NCI-H2029 treated with DMSO at 0.1 percent for 48 hours (cell line): Measurements from ENCODE around the gene HIRIP3.

ENCODE experiments used
- DNase-seq: peaks from one replicate; lab custom pipeline; 2025; lab: John Stamatoyannopoulos, UW

The HIRIP3 gene

DNA sequence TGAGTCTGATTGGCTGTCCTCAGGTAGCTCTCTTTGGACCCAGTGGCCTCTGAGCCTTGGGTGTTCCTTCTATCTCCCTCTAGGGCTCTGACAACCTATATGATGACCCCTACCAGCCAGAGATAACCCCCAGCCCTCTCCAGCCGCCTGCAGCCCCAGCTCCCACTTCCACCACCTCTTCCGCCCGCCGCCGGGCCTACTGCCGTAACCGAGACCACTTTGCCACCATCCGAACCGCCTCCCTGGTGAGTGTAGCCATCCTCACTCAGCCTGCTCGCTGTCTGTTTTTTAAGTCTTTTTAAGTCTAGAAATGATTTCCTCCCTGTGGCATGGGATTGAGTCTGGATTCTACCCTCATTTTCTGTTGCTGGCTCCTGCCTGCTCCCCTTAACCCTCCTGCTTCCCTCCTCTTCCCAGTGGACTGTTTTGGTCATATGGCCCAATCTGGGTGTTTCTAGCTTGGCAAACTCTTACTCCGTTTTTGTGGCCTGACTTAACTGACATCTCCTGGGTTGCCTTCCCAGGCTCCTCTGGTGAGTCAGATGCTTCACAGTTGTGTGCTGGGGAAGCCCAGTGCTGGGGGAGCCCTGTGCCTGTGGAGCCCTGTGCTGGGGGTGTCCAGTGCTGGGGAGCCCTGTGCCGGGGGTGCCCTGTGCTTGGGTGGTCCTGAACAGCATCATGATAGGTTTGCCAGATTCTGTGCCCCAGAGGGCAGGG, 11.8 kb downstream of the HIRIP3 start:
- no peak for DNase-seq

DNA sequence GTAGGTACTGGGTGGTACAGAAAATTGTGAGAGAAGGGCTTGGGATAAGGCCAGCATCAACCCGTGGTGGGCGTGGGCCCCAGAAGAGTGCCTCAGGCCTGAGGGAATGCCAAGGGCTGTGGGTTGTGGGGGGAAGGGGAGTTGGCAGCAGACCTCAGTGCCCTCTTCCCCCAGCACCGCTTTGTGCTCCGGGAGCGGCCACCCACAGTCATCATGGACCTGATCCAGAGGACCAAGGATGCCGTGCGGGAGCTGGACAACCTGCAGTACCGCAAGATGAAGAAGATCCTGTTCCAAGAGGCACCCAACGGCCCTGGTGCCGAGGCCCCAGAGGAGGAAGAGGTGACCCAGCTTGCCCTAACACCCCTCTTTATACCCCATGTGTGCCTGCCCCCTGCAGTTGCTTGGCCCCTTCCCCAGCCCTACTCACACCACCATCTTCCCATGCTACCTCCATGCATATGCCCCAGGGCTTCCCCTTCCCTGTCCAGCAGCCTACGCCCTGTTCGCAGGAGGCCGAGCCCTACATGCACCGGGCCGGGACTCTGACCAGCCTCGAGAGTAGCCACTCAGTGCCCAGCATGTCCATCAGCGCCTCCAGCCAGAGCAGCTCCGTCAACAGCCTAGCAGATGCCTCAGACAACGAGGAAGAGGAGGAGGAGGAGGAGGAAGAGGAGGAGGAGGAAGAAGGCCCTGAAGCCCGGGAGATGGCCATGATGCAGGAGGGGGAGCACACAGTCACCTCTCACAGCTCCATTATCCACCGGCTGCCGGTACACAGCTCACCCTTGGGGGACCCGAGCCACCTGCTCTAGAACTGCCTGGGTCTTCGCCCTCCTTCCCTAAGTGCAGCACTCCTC, 12.6 kb downstream of the HIRIP3 start:
- no peak for DNase-seq

- DNase-seq = no peak
These were observed 16.7 kb downstream of the HIRIP3 start for GRCh38 chr16:29978564-29979270.

DNA sequence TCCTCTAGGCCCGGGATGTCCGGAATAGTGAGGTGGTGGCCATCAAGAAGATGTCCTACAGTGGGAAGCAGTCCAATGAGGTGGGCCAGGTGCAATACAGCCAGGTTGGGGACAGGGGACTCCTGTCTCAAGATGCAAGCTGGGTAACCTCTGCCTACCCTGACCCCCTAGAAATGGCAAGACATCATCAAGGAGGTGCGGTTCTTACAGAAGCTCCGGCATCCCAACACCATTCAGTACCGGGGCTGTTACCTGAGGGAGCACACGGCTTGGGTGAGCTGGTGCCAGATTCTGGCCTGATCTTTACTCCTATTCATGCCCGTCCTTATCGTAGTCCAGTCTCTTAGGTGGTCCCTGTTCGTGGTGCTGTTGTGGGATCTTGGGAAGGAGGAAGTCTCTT, 17.3 kb downstream of the HIRIP3 start:
- no peak for DNase-seq

DNA sequence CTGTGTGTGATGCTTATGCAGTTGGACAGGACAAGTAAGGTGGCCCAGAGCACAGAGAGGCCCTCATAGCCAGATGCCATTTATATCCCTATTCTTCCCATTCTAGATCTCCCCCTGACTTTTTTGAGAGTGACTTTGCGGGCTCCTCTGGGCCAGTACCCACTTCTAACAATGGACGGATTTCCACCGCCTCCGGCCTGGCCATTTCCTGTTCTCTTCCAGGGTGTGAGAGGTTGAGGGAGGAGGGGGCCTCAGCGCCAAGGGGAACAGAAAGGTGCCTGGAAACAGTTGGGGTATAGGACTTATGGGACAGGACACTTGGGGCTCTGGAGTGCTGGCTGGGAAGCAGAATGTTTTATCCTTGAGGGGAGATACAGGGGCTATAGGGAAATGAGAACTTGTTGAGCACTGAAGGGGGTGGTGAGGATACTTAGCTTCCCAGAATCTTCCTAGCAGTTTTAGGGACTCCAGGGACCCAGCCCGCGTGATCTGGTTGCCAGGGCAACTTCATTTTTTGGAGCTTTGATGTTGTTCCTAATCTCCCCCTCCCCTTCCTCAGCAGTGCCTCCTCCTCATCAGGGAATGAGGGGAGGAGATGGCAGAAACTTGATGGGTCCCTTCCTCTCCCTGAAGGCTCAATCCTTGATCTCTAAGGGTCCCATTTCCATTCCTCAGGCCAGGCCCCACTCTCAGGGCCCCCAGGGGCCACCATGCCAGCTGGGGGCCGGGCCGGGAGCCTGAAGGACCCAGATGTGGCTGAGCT, 18.2 kb downstream of the HIRIP3 start:
- DNase-seq = no peak

- DNase-seq = no peak
These were observed 19.5 kb downstream of the HIRIP3 start for GRCh38 chr16:29975811-29976511.

- no peak for DNase-seq
These were observed 20.3 kb downstream of the HIRIP3 start for GRCh38 chr16:29975134-29975538.

DNA sequence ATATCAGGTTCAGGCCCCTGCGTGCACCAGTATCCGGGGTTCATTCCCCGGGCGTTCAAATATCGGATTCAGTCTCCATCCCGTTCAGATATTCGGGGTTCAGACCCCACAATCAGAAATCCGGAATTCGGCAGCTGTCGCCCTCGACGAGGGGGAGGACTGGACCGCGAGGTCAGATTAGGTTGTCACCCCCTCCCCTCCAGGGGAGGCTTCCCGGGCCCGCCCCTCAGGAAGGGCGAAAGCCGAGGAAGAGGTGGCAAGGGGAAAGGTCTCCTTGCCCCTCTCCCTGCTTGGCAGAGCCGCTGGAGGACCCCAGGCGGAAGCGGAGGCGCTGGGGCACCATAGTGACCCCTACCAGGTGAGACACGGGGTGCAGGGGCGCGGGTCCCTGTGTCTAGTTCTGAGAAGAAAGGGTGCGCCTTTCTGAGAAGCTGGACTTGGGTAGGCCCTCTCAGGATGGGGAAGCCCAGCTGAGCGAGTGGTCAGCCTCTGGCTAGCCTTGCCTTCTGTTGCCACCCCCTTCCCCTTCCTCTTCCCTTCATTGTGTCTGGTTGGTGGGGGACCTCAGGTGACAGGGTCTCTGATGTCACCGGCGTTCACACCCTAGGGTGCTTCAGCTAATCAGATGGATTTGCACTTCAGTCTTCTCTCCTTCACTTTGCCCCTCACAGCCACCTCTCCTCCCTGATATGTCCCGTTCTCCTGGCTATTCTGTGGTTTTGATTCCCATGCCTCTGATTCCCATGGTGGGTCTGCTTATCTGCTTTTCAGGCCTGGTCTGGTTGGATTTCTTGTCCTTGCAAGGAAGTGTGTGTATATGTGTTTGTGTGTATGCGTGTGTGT, 20.9 kb downstream of the HIRIP3 start:
- DNase-seq = no peak

DNA sequence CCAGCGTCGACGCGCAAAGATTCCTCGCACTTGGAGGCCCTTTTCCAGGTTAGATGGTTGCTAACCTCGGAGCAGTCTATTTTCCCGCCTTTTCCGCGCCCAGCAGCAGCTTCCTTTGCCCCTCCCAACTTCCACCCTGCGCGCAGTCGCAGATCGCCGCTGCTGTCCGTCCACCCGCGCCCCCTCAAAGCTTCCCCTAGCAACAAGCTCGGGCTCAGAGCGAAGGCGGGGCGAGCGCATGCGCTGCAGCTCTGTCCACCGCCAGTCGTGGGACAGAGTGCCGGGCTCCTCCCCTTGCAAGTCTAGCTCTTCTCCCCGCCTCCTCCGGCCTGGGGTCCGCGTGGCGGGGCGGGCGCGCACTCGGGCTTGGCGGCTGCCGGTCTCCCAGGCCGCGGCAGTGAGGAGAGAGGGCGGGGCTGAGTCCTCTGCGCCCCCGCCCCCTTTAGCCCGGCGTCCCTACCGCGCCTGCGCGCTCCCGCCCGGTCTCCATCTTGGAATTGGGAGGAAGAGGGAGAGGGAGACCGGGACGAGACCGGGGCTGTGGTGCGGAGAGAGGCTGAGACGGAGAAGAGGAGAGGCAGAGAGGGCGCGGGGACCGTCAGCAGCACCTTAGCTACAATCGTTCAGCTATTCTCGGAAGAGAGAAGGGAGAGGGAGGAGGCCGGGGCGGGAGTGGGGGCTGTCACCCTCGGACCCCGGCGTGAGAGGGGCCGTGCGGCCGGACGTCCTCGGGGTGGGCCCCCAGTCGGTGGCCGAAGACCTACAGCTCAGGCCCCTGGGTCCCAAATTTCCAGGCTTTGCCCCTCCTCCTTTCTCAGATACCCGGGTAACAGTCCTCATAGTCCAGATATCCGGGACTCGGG, 21.8 kb downstream of the HIRIP3 start, which contains the start of gene TAOK2:
TSS of gene TAOK2 (plus strand) at position 485 of the 863 bp plus-strand sequence. CDS start 3,905 bp downstream, outside the sequence.
- DNase-seq = peak; percentile 91

GRCh38 chr16:29972992-29973383, 22.4 kb downstream of the HIRIP3 start:
- DNase-seq = no peak

DNA sequence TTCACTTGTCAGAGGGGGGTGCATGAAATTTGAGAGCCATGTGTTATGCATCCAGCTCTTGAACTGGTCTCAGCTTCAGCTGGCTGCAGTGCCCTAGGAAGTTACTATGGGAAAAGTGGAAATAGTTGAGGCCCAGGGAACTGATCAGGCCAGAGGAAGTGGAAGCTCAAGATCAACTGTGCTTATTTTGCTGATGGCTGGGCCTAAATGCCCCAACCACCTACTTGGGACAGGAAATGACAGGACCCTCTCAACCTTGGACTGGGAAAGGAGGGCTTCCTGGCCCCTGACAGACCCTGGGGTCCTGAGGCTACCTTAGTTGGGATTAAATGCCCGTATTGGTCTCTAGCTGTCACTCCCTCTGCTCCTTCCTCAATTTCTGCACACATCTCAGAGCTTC, 22.9 kb downstream of the HIRIP3 start:
- no peak for DNase-seq

- DNase-seq = no peak
These were observed 24.1 kb downstream of the HIRIP3 start for GRCh38 chr16:29971304-29971703.

DNA sequence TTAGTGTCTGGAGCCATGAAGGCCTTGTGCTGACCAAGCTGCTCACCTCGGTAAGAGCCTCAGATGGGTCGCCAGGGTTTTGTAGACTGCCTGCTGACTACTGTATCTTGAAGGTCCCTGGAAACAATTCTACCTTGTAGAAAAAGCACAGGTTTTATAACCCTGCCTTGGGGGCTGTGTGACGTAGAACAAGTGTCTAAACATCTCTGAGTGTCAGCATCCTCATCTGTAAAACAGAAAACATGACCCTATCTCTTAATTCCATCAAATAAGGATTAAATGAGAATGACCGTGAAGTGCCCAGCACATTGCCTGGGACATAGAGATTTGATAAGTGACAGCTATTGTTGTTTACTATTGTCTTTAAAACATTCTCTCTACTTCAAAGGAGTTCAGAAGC, 27.2 kb downstream of the HIRIP3 start:
- no peak for DNase-seq

DNA sequence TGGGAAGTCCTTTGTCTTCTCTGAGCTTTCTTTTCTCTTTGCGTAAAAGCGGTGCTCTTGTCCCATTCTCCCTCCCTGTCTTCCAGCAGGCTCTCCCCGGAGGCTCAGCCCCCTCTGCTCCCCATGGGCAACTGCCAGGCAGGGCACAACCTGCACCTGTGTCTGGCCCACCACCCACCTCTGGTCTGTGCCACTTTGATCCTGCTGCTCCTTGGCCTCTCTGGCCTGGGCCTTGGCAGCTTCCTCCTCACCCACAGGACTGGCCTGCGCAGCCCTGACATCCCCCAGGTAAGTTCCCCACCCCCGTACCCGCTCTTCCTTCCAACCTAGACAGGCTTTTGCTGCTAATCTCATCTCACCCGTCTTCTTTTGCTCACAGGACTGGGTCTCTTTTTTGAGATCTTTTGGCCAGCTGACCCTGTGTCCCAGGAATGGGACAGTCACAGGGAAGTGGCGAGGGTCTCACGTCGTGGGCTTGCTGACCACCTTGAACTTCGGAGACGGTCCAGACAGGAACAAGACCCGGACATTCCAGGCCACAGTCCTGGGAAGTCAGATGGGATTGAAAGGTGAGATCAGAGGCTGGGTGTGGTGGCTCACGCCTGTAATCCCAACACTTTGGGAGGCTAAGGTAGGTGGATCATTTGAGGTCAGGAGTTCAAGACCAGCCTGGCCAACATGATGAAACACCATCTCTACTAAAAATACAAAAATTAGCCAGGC, 32.2 kb downstream of the HIRIP3 start:
- DNase-seq = no peak

DNA sequence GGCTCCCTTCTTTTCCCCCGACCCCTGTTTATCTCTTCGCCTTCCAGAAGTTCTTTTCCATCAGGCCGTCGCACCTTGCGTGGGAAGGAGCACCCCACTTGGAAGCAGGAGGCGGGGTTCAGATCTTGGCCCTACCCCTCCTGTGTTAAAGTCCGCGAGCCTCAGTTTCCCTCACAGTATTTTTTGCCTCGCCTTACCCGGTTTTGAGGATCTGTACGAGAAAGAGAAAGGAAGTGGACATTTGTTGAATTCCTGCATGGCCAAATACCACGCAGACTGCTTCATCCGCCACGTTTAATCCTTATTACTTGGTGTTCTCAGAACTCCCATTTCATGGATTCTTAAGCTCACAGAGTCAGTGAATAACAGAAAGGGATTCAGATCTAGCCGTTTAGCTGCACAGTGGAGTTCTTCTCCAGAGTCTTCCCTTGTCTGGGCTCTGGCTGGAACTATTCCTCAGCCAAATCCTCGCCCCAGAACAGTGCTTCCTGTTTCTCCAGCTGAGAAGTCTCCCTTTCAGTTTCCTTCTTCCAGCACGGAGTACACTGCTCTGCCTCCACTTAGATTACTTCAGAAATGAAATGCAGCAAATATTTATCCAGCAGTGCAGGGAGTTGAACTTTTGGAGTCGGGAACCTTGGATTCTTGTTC, 32.9 kb downstream of the HIRIP3 start:
- DNase-seq = no peak

DNA sequence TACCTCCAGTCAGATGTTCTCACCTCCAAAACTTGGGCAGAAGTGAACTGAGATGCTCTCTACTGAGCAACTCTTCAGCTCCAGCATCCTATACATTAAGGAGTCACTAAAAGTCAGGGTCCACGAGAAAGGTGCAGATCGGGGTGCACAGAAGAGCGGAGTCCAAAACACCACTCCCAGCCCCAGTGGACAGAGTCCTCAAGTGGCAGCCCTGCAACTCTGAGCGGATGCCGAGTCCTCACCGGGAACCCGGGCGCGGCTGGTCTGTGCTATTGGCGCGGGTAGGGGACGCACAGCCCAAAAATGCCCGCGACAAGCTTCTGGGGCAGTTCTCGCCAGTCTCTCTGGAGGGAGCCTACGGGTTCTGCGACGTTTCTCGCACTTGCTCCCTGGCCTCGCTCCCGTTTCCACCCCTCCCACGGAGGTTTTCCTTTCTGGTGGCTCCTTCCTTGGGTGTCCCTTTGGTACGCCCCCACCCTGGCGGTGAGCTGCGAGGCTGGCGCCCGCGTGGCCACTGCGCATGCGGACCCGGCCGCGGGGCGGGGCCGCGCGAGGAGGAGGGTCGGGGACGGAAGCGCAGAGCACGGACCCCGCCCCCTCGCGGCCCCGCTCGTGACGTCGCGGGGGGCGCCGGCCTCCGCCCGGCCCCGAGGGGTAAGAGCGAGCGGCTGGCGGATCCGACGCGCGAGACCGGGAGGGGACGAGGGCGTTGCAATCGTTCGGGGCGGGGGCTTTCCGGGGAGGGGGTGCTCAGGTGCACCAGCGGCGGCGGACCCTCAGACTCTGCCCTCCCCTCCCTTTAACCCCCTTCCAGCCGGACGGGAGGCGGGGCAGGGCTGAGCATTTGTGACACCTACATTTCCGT, 33.7 kb downstream of the HIRIP3 start, which contains the start of gene TMEM219:
TSS of gene TMEM219 (plus strand) at position 601 of the 865 bp plus-strand sequence. CDS start 1,065 bp downstream, outside the sequence.
- peak; percentile 68 for DNase-seq

DNA sequence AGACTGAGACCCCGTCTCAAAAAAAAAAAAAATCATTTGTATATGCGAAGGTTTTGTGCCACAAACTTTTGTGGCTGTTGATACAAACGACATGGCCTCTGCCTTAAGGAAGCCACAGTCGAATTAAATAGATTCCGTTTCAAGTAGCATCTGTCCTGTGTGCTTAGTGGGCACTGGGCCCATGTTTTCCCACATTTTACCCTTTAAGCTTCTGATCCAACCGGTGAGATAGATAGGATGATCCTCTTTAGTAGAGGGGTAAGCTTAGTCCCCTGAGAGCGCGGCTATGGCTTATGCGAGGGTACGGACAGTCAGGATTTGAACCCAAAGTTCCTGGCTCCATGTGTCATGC, 34.3 kb downstream of the HIRIP3 start:
- no peak for DNase-seq
